ENCODE measurements around the gene CADM2.

CADM2 gene

GRCh38 chr3:85576697-85577200 is 618.0 kb downstream of the CADM2 start:
- no peak for DNase-seq

- no peak for DNase-seq
Measured at GRCh38 chr3:85584779-85585356, 626.1 kb downstream of the CADM2 start.

GRCh38 chr3:85586018-85586417 is 627.2 kb downstream of the CADM2 start:
- DNase-seq: no peak

GRCh38 chr3:85589145-85589544 is 630.4 kb downstream of the CADM2 start:
- DNase-seq: no peak

GRCh38 chr3:85591451-85591850 is 632.7 kb downstream of the CADM2 start:
- DNase-seq: no peak

- DNase-seq: no peak
Measured at GRCh38 chr3:85592256-85592655, 633.5 kb downstream of the CADM2 start.

- no peak for DNase-seq
Measured at GRCh38 chr3:85594676-85595075, 635.9 kb downstream of the CADM2 start.

GRCh38 chr3:85603378-85603777 is 644.6 kb downstream of the CADM2 start:
- DNase-seq: no peak

GRCh38 chr3:85604641-85605040 is 645.9 kb downstream of the CADM2 start:
- DNase-seq: no peak

GRCh38 chr3:85605066-85605465 is 646.3 kb downstream of the CADM2 start:
- DNase-seq: no peak

- no peak for DNase-seq
Measured at GRCh38 chr3:85626662-85627061, 667.9 kb downstream of the CADM2 start.

GRCh38 chr3:85627932-85628331 is 669.1 kb downstream of the CADM2 start:
- no peak for DNase-seq

GRCh38 chr3:85631070-85631469 is 672.3 kb downstream of the CADM2 start:
- no peak for DNase-seq

GRCh38 chr3:85632921-85633320 is 674.1 kb downstream of the CADM2 start:
- DNase-seq: no peak

- no peak for DNase-seq
Measured at GRCh38 chr3:85652360-85652759, 693.6 kb downstream of the CADM2 start.

GRCh38 chr3:85660451-85660850 is 701.7 kb downstream of the CADM2 start:
- DNase-seq: no peak

- no peak for DNase-seq
Measured at GRCh38 chr3:85662462-85662861, 703.7 kb downstream of the CADM2 start.

GRCh38 chr3:85667744-85668143 is 709.0 kb downstream of the CADM2 start:
- DNase-seq: no peak

GRCh38 chr3:85670634-85671205 is 711.9 kb downstream of the CADM2 start:
- no peak for DNase-seq

GRCh38 chr3:85672761-85673160 is 714.0 kb downstream of the CADM2 start:
- DNase-seq: no peak

- no peak for DNase-seq
Measured at GRCh38 chr3:85678713-85679112, 719.9 kb downstream of the CADM2 start.

GRCh38 chr3:85681906-85682305 is 723.1 kb downstream of the CADM2 start:
- no peak for DNase-seq

- no peak for DNase-seq
Measured at GRCh38 chr3:85691196-85691595, 732.4 kb downstream of the CADM2 start.

- no peak for DNase-seq
Measured at GRCh38 chr3:85697156-85697555, 738.4 kb downstream of the CADM2 start.

GRCh38 chr3:85706130-85706529 is 747.3 kb downstream of the CADM2 start:
- DNase-seq: no peak
